Measurements from ENCODE around the gene HIVEP3.

DNA sequence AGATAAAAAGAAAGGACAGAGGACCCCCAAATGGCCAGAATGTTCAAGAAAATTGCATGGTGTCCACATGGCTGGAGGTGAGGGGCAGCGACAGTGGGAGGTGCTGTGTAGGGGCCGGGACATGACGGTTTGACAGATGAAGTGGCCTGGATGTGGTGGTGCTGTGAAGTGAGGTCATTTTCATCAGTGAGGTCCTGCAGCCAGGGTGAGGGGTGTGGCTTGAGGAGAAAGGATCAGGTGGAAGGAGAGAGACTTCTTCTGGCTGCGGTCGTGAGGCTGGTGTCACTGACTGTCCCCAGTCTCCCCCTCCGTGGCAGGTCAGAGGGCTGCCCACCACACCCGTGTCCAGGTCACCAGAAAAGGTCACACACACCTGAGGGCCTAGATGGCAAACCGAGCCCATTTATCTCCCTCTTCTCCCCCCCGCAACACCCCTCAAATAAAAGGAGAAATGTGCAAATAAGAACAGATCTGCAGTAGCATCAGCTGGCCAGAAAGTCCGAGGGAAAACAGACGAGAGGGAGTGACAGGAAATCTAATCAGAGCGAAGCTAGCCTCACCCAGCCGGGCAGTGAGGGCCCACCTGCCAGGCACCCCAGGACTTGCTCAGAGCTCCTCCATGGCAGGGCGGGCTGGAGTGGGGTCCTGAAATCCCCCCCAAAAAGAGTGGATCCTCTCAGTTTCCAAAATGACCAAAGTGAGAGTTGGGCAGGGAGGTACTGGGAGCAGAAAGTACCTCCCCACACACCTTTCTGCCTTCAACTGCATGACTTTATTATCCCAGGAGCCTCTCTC is 285.7 kb downstream of the HIVEP3 start:
- TF ChIP-seq, protein P1, sequence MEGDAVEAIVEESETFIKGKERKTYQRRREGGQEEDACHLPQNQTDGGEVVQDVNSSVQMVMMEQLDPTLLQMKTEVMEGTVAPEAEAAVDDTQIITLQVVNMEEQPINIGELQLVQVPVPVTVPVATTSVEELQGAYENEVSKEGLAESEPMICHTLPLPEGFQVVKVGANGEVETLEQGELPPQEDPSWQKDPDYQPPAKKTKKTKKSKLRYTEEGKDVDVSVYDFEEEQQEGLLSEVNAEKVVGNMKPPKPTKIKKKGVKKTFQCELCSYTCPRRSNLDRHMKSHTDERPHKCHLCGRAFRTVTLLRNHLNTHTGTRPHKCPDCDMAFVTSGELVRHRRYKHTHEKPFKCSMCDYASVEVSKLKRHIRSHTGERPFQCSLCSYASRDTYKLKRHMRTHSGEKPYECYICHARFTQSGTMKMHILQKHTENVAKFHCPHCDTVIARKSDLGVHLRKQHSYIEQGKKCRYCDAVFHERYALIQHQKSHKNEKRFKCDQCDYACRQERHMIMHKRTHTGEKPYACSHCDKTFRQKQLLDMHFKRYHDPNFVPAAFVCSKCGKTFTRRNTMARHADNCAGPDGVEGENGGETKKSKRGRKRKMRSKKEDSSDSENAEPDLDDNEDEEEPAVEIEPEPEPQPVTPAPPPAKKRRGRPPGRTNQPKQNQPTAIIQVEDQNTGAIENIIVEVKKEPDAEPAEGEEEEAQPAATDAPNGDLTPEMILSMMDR (IDR thresholded peaks at IDR 0.05): no peak
- no peak for TF ChIP-seq POLR2A (IDR thresholded peaks at IDR 0.05)

All from lower leg skin (tissue), 3 donors.